Epithelial cell of esophagus (primary cell): Measurements from ENCODE around the gene ERP27.

Source experiments
- DNase-seq: peaks from one replicate; pipeline ENCODE4 v3.0.0; 2010; ENCODE audit warnings: low read depth
- H3K4me3 ChIP-seq: 2 replicates; pipeline ENCODE4 v1.5.1; 2011; ENCODE audit warnings: mild to moderate bottlenecking, low read length, control low read depth
- CTCF ChIP-seq: IDR thresholded peaks from 2 replicates; pipeline ENCODE4 v1.5.1; 2011; ENCODE audit warnings: low read depth, mild to moderate bottlenecking, low read length, control low read depth, inconsistent platforms; ENCODE audit not compliant: insufficient read depth; ENCODE audit errors: missing control alignments

The ERP27 gene

DNA sequence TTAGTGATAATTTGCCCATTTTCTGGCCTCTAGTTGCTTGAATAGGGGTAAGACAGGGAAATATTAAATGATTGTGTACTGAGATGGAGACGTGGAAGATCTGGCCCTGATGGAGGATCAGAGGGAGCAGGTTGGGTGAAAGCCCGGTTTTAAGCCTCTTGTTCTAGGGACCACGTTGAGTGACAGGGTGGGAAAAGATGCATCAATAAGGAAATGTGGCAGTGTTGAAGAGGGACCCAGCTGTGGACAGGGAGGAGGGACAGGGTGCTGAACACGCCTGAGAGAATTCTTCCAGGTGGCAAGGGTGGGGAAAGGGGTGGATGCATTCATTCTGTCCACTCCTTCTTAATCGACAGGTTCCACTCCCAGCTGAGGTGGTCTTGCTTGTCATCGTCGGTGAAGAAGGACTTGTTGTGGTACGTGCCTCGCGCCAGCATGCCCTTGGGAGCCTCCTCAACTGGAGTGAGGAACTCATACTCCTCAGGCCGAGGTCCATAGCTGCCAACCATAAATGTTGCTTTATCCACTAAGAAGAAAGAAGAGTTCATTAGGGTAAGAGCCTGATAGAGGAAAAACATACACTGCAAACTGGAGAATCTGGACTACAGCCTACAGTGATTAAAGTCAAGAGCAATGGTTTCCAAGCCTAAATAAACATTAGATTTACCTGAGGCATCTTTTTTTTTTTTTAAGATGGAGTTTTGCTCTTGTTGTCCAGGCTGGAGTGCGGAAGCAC, 4.0 kb upstream of the ERP27 start:
- no peak overlapping the region for H3K4me3 ChIP-seq
- no peak for DNase-seq
- no peak for TF ChIP-seq CTCF

DNA sequence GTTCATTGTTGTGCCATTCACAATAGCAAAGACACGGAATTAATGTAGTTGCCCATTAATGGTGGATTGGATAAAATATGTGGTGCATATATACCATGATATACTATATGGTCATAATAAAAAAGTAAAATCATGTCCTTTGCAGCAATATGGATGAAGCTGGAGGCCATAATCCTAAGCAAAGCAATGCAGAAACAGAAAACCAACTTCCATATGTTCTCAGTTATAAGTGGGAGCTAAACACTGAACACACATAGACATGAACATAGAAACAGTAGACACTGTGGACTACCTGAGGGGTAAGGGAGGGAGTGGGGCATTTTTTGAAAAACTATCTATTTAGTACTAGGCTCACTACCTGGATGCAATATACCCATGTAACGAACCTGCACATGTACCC, 3.0 kb upstream of the ERP27 start:
- DNase-seq: no peak
- no peak for TF ChIP-seq CTCF

DNA sequence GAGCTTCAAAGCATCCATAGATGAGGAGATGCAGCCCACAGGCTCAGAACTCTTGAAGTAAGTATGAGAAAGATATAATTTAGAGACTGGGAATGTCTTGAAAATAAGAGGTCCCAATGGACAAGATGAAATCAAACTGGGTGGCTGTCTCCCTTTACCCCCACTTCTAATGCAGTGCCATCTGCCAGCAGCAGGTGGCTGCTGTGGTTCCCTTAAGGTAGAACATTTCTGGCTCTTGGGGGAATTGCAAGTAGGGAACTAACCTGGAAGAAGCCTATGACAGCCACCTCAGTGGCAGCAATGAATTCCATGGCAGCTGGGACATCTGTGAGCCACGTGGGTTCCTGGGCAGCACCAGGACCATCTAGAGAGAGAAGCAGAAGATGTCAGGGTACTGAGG, 648 bp downstream of the ERP27 start:
- DNase-seq: no peak
- H3K4me3 ChIP-seq: no peak overlapping the region
- TF ChIP-seq CTCF: no peak

More for the DNA sequence above, 3.0 kb upstream of the ERP27 start:
- H3K4me3 ChIP-seq: no peak overlapping the region

GRCh38 chr12:14937014-14937413, 1.3 kb downstream of the ERP27 start:
- no peak for TF ChIP-seq CTCF
- H3K4me3 ChIP-seq: no peak overlapping the region
- no peak for DNase-seq

- TF ChIP-seq CTCF: peak; percentile 23
- no peak overlapping the region for H3K4me3 ChIP-seq
- peak; percentile 59 for DNase-seq
Measured at GRCh38 chr12:14936224-14936861, 2.0 kb downstream of the ERP27 start.

DNA sequence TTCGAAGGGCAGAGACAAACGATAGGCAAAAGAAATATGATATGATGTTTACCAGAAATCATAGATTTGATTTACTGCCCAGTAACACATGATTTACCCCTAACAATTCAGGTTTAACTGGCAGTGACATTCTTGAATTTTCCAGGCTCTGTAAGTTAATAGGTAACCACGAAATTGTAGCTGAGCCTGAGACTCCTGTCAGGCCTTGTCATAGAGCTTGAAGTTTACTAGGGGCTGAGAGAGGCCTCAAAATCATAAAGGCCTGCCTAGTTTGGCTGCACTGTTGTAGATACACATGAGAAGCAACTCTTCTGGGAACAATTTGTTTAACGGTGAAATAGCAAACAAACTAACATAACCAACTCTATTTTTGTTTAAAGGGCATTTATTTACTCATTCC, 3.3 kb downstream of the ERP27 start:
- no peak for DNase-seq
- TF ChIP-seq CTCF: no peak
- no peak overlapping the region for H3K4me3 ChIP-seq

- H3K4me3 ChIP-seq: no peak overlapping the region
- TF ChIP-seq CTCF: no peak
- DNase-seq: peak; percentile 7
Measured at GRCh38 chr12:14934511-14934910, 3.8 kb downstream of the ERP27 start.
